C4-2B (cell line): Measurements from ENCODE around the gene CELSR3.

Source experiments
- CTCF ChIP-seq: fragments of 450-650 bp; conservative IDR thresholded peaks from 2 replicates; pipeline ENCODE4 v1.5.1; 2017; ENCODE audit warnings: mild to moderate bottlenecking
- ZFX ChIP-seq: fragments of 450-650 bp; IDR thresholded peaks from 2 replicates; pipeline ENCODE4 v1.6.1; 2017

- TF ChIP-seq CTCF: no peak
- no peak for TF ChIP-seq ZFX
Measured at GRCh38 chr3:48633256-48633655, 29.4 kb downstream of the CELSR3 start.
